Mesenchymal stem cell (in vitro differentiated cells and primary cell): ENCODE data around the gene ATP8B1.
A peak's percentile ranks its signal among the peaks of the same experiment; 100 is the strongest.

Source experiments
- DNase-seq: peaks from one replicate; pipeline ENCODE4 v3.0.0-alpha.2; 2013
- H2AFZ ChIP-seq: one replicate; pipeline ENCODE4 v1.6.1; 2013; ENCODE audit warnings: low read depth, mild to moderate bottlenecking, control low read depth, inconsistent platforms, low read length, moderate library complexity
- H2AK5ac ChIP-seq: 2 replicates; pipeline ENCODE4 v1.6.1; 2013; ENCODE audit warnings: low read length, moderate library complexity, mild to moderate bottlenecking, inconsistent platforms; ENCODE audit not compliant: severe bottlenecking
- H2BK120ac ChIP-seq: one replicate; pipeline ENCODE4 v1.6.1; 2013; ENCODE audit warnings: low read depth, mild to moderate bottlenecking, inconsistent platforms, low read length, moderate library complexity
- H2BK12ac ChIP-seq, 2 experiments: one replicate each; pipeline ENCODE4 v1.6.1; 2013; ENCODE audit warnings: inconsistent platforms in 2 of 2, low read length in 2 of 2, mild to moderate bottlenecking in 2 of 2, moderate library complexity in 2 of 2, control low read depth in 1 of 2
- H2BK15ac ChIP-seq: one replicate; pipeline ENCODE4 v1.6.1; 2013; ENCODE audit warnings: mild to moderate bottlenecking, low read depth, inconsistent platforms; ENCODE audit not compliant: poor library complexity, severe bottlenecking
- H2BK5ac ChIP-seq: 2 replicates; pipeline ENCODE4 v1.6.1; 2013; ENCODE audit warnings: low read depth, mild to moderate bottlenecking, low read length, control low read depth, inconsistent platforms; ENCODE audit not compliant: poor library complexity, severe bottlenecking
- H3K14ac ChIP-seq, 2 experiments: one replicate each; pipeline ENCODE4 v1.6.1; 2013; ENCODE audit warnings: inconsistent platforms in 2 of 2, low read length in 2 of 2, control low read depth in 1 of 2, mild to moderate bottlenecking in 1 of 2, moderate library complexity in 1 of 2
- H3K18ac ChIP-seq, 2 experiments: one replicate each; pipeline ENCODE4 v1.6.1; 2013; ENCODE audit warnings: inconsistent platforms in 2 of 2, low read length in 2 of 2, control low read depth in 1 of 2, low read depth in 1 of 2, mild to moderate bottlenecking in 1 of 2
- H3K23ac ChIP-seq, 2 experiments: one replicate each; pipeline ENCODE4 v1.6.1; 2013; ENCODE audit warnings: inconsistent platforms in 2 of 2, low read length in 2 of 2, mild to moderate bottlenecking in 2 of 2, moderate library complexity in 2 of 2, control low read depth in 1 of 2
- H3K27ac ChIP-seq: 2 replicates; pipeline ENCODE4 v1.5.1; 2013; ENCODE audit warnings: mild to moderate bottlenecking, moderate library complexity, low read length, control low read depth, inconsistent platforms; ENCODE audit not compliant: poor library complexity, severe bottlenecking
- H3K27me3 ChIP-seq, 2 experiments: 2 replicates each; pipeline versions ENCODE4 v1.6.1 to v1.7.0; 2013; ENCODE audit warnings: low read length in 2 of 2, mild to moderate bottlenecking in 2 of 2, moderate library complexity in 2 of 2, control low read depth in 1 of 2, inconsistent platforms in 1 of 2; ENCODE audit not compliant: control insufficient read depth in 1 of 2, insufficient read depth in 1 of 2
- H3K36me3 ChIP-seq, 2 experiments: 2 replicates each; pipeline versions ENCODE4 v1.6.1 to v1.7.0; 2013; ENCODE audit warnings: low read length in 2 of 2, control low read depth in 1 of 2, inconsistent platforms in 1 of 2, low read depth in 1 of 2, mild to moderate bottlenecking in 1 of 2; ENCODE audit not compliant: insufficient read depth in 2 of 2, control insufficient read depth in 1 of 2
- H3K4ac ChIP-seq, 2 experiments: one replicate each; pipeline ENCODE4 v1.6.1; 2013; ENCODE audit warnings: inconsistent platforms in 2 of 2, low read length in 2 of 2, mild to moderate bottlenecking in 2 of 2, moderate library complexity in 2 of 2, control low read depth in 1 of 2, low read depth in 1 of 2
- H3K4me1 ChIP-seq: 2 replicates; pipeline ENCODE4 v1.6.1; 2013; ENCODE audit warnings: low read depth, low read length, control low read depth; ENCODE audit not compliant: control insufficient read depth, insufficient read depth
- H3K4me2 ChIP-seq: 2 replicates; pipeline ENCODE4 v1.6.1; 2013; ENCODE audit warnings: low read length, mild to moderate bottlenecking, inconsistent platforms; ENCODE audit not compliant: poor library complexity, severe bottlenecking
- H3K4me3 ChIP-seq, 2 experiments: 2 replicates each; pipeline versions ENCODE4 v1.5.1 to v1.7.0; 2013; ENCODE audit warnings: low read length in 2 of 2, mild to moderate bottlenecking in 2 of 2, control low read depth in 1 of 2, low read depth in 1 of 2; ENCODE audit not compliant: insufficient read depth in 1 of 2
- H3K79me1 ChIP-seq: replicated peaks from 2 replicates; pipeline ENCODE4 v1.6.1; 2013; ENCODE audit warnings: mild to moderate bottlenecking, control low read depth, low read length, inconsistent platforms; ENCODE audit not compliant: poor library complexity, severe bottlenecking
- H3K9ac ChIP-seq: 2 replicates; pipeline ENCODE4 v1.7.0; 2013; ENCODE audit warnings: mild to moderate bottlenecking, low read length, moderate library complexity
- H3K9me3 ChIP-seq: 2 replicates; pipeline ENCODE4 v1.7.0; 2013; ENCODE audit warnings: mild to moderate bottlenecking, low read length; ENCODE audit not compliant: control insufficient read depth
- H4K8ac ChIP-seq: one replicate; pipeline ENCODE4 v1.6.1; 2013; ENCODE audit warnings: inconsistent platforms, mild to moderate bottlenecking, low read length, moderate library complexity
- H4K91ac ChIP-seq: one replicate; pipeline ENCODE4 v1.6.1; 2013; ENCODE audit warnings: mild to moderate bottlenecking, low read length, inconsistent platforms
- WGBS: methylation state at CpG from one replicate; pipeline ENCODE4 v1.1.7; 2013; ENCODE audit warnings: mixed read lengths; 5-methylcytosine and 5-hydroxymethylcytosine counted together

The ATP8B1 gene

GRCh38 chr18:57640749-57641148 lies 162.4 kb downstream of the ATP8B1 start:
- no peak overlapping the region for H3K4me2 ChIP-seq
- no peaks in the 10 kb centered on the region for H3K9me3 ChIP-seq
- no peak overlapping the region for H2BK120ac ChIP-seq
- H3K79me1 ChIP-seq = peaks cover 8% of the 10 kb centered on the region
- no peak overlapping the region for H2BK5ac ChIP-seq
- H3K27me3 ChIP-seq = no peaks in the 10 kb centered on the region
- H4K91ac ChIP-seq = no peak overlapping the region
- H3K23ac ChIP-seq = no peak overlapping the region
- peaks cover 5 to 26% of the 10 kb centered on the region in 2 experiments for H3K36me3 ChIP-seq
- H3K4me3 ChIP-seq = no peak overlapping the region
- DNase-seq = no peak
- H3K27ac ChIP-seq = no peak overlapping the region
- H3K18ac ChIP-seq = no peak overlapping the region
- no peak overlapping the region for H4K8ac ChIP-seq
- H2AFZ ChIP-seq = no peak overlapping the region
- no peak overlapping the region for H3K9ac ChIP-seq
- H3K4me1 ChIP-seq = peaks cover 1% of the 10 kb centered on the region
- H2BK12ac ChIP-seq = no peak overlapping the region
- no peak overlapping the region for H3K4ac ChIP-seq
- WGBS = no CpG with 5 or more reads among the region's 2 CpGs
- no peak overlapping the region for H2AK5ac ChIP-seq
- H2BK15ac ChIP-seq = no peak overlapping the region
- H3K14ac ChIP-seq = no peak overlapping the region

GRCh38 chr18:57640236-57640635 lies 162.9 kb downstream of the ATP8B1 start:
- Histone ChIP-seq H2AK5ac (no peak overlapping the region), H2BK5ac (no peak overlapping the region), H3K27ac (no peak overlapping the region), H3K9me3 (no peaks in the 10 kb centered on the region), H2BK12ac (no peak overlapping the region), H4K8ac (no peak overlapping the region), H3K14ac (no peak overlapping the region), H3K27me3 (no peaks in the 10 kb centered on the region), H2BK15ac (no peak overlapping the region), H3K79me1 (peaks cover 8% of the 10 kb centered on the region), H2BK120ac (no peak overlapping the region), H3K18ac (no peak overlapping the region), H2AFZ (no peak overlapping the region), H3K9ac (no peak overlapping the region), H3K4me2 (no peak overlapping the region), H3K4ac (no peak overlapping the region), H3K36me3 (peaks cover 5 to 25% of the 10 kb centered on the region in 2 experiments), H3K4me1 (peaks cover 1% of the 10 kb centered on the region), H4K91ac (no peak overlapping the region), H3K4me3 (no peak overlapping the region), H3K23ac (no peak overlapping the region)
- WGBS = 58% methylated on average over 1 of the region's 3 CpGs
- DNase-seq = peak; percentile 44

- no peak overlapping the region for H2AFZ ChIP-seq
Observed at GRCh38 chr18:57635003-57635822, 167.9 kb downstream of the ATP8B1 start.

GRCh38 chr18:57631697-57632096 lies 171.4 kb downstream of the ATP8B1 start:
- Histone ChIP-seq H3K18ac (no peak overlapping the region), H2AFZ (no peak overlapping the region), H2BK12ac (no peak overlapping the region), H3K4me2 (peak overlapping the region; percentile 10), H3K27ac (peak overlapping the region; percentile 65), H4K8ac (no peak overlapping the region), H3K27me3 (no peaks in the 10 kb centered on the region), H3K4me3 (peak overlapping the region in 1 of 2 experiments; percentile 91), H3K4ac (no peak overlapping the region), H3K23ac (no peak overlapping the region), H3K4me1 (peaks cover 6% of the 10 kb centered on the region), H3K14ac (no peak overlapping the region), H2AK5ac (no peak overlapping the region), H2BK15ac (no peak overlapping the region), H3K79me1 (no peaks in the 10 kb centered on the region), H3K36me3 (no peaks in the 10 kb centered on the region), H2BK120ac (no peak overlapping the region), H2BK5ac (no peak overlapping the region), H4K91ac (no peak overlapping the region), H3K9me3 (no peaks in the 10 kb centered on the region), H3K9ac (peak overlapping the region; percentile 95)
- DNase-seq = no peak
- 99% methylated on average over 2 of the region's 2 CpGs for WGBS

More at GRCh38 chr18:57635003-57635822, 167.9 kb downstream of the ATP8B1 start:
- H3K4me2 ChIP-seq = no peak overlapping the region
- H2BK12ac ChIP-seq = no peak overlapping the region
- no peak overlapping the region for H3K4me3 ChIP-seq
- H2BK120ac ChIP-seq = no peak overlapping the region
- no peaks in the 10 kb centered on the region for H3K9me3 ChIP-seq
- H3K18ac ChIP-seq = no peak overlapping the region
- no peak overlapping the region for H3K4ac ChIP-seq
- no peaks in the 10 kb centered on the region for H3K27me3 ChIP-seq
- H3K4me1 ChIP-seq = peaks cover 3% of the 10 kb centered on the region
- H2AK5ac ChIP-seq = no peak overlapping the region
- H2BK15ac ChIP-seq = no peak overlapping the region
- no peak overlapping the region for H2BK5ac ChIP-seq
- no peak overlapping the region for H4K8ac ChIP-seq
- no peak overlapping the region for H4K91ac ChIP-seq
- H3K36me3 ChIP-seq = no peaks in the 10 kb centered on the region
- no peaks in the 10 kb centered on the region for H3K79me1 ChIP-seq
- H3K23ac ChIP-seq = no peak overlapping the region
- DNase-seq = no peak
- H3K27ac ChIP-seq = no peak overlapping the region
- 100% methylated on average over 3 of the region's 4 CpGs for WGBS
- no peak overlapping the region for H3K14ac ChIP-seq
- H3K9ac ChIP-seq = no peak overlapping the region
